ENCODE measurements around the gene IGLL5.

IGLL5 gene

DNA sequence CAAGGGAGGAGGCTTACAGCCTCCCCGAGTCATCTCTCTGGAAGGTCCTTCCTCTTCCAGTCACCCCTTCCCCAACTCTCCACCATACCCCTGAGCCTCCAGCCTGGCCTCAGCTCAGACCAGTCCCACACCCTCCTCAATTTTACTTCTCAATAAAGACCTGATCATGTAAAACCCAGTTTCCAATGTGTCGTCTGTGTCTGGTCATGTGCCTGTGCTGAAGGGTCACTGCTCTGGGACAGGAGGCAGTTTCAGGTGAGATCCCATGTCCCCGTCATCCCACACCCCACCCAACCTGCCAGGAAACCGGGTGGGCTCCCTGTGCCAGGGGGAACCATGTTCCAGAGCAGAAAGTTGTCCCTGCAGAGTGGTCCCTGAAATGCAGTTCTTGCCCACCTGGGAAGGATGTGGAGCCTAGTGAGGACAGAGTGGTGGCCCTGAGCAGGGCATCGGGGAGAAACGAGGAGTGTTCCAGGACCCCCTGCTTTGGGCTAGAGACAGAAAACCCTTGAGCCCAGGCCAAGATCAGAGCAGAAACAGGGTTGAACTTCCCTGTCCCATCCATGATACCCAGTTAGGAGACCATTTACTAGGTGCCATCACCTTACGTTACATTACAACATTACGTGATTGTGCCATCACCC lies 19.4 kb downstream of the IGLL5 start:
- TF ChIP-seq CTCF (IDR thresholded peaks at IDR 0.05) = no peak
- no peaks in the 10 kb centered on the region for H3K9me3 ChIP-seq
- no peak overlapping the region for H3K27ac ChIP-seq
- peaks cover 4% of the 10 kb centered on the region for H3K27me3 ChIP-seq
- no peaks in the 10 kb centered on the region for H3K4me1 ChIP-seq (ENCODE audit: control insufficient read depth in 1 of 2, insufficient read depth in 1 of 2, low read depth in 1 of 2, low read length in 1 of 2)
- no peak overlapping the region for H3K4me3 ChIP-seq (ENCODE audit: low read depth in 1 of 2, low read length in 1 of 2)
- H3K36me3 ChIP-seq = no peaks in the 10 kb centered on the region

DNA sequence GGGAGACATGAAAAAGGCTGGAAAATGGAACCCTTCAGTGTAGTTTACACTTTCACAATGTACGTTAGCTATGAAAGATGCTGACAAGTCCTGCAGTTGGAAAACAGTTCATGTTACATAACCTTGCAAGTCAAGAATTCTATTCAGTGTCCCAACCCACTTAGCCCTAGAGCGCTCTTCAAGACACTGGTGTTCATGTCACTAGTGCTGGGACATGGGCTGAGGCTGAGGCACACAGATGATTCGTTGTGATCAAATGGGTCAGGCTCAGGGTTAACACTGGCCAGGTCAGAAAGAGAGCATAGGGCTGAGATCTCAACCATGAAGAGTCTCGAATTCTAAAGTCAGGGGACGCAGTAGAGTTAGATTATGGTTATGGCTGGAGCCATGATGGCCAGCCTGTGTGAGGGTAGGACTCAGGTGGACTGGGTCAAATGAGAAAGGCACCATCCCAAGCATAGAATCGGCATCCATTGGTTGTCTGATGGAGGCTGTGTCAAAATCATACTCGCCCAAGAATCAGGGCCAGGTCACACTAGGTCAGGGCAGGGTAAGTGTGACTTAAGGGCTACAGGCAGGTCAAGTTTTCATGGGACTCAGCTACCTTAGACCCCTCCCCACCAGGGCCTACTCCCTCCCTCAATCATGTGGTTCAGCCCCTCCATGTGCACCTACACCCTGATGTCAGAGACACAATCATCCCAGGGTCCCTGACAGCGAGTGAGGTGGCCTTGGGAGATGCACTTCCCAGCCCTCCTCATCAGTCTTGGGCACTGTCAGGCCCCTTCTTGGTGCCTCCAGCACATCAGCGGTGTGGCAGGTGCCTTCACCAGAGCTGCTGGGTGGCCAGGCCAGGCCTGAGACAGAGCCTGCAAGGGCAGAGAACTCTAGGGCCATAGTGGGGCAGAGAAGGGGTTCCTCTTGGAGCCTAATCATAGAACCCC lies 20.2 kb downstream of the IGLL5 start:
- no peaks in the 10 kb centered on the region for H3K36me3 ChIP-seq
- no peaks in the 10 kb centered on the region for H3K4me1 ChIP-seq (ENCODE audit: control insufficient read depth in 1 of 2, insufficient read depth in 1 of 2, low read depth in 1 of 2, low read length in 1 of 2)
- no peak overlapping the region for H3K4me3 ChIP-seq (ENCODE audit: low read depth in 1 of 2, low read length in 1 of 2)
- H3K27ac ChIP-seq = no peak overlapping the region
- no peak for TF ChIP-seq CTCF (IDR thresholded peaks at IDR 0.05)
- H3K27me3 ChIP-seq = peaks cover 4% of the 10 kb centered on the region
- no peaks in the 10 kb centered on the region for H3K9me3 ChIP-seq

DNA sequence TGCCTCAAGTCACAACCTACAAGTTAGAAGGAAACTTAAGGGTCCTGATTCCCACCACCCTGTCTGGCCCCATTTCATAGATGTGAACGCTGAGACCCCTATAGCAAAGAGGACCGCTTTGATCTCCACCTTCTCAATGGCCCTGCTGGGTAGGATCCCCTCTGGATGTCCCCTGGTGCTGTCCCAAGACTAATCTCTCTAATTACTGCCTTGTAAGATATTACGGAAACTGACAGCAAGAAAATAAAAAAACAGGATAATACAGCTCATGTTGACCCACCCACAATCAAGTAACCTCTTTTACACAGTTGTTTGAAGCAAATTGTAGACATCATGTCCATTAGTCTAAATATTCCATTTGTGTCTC lies 20.9 kb downstream of the IGLL5 start:
- Histone ChIP-seq H3K27ac (no peak overlapping the region), H3K9me3 (no peaks in the 10 kb centered on the region), H3K36me3 (no peaks in the 10 kb centered on the region), H3K27me3 (peaks cover 4% of the 10 kb centered on the region), H3K4me1 (ENCODE audit: control insufficient read depth in 1 of 2, insufficient read depth in 1 of 2, low read depth in 1 of 2, low read length in 1 of 2) (no peaks in the 10 kb centered on the region), H3K4me3 (ENCODE audit: low read depth in 1 of 2, low read length in 1 of 2) (no peak overlapping the region)
- no peak for TF ChIP-seq CTCF (IDR thresholded peaks at IDR 0.05)

DNA sequence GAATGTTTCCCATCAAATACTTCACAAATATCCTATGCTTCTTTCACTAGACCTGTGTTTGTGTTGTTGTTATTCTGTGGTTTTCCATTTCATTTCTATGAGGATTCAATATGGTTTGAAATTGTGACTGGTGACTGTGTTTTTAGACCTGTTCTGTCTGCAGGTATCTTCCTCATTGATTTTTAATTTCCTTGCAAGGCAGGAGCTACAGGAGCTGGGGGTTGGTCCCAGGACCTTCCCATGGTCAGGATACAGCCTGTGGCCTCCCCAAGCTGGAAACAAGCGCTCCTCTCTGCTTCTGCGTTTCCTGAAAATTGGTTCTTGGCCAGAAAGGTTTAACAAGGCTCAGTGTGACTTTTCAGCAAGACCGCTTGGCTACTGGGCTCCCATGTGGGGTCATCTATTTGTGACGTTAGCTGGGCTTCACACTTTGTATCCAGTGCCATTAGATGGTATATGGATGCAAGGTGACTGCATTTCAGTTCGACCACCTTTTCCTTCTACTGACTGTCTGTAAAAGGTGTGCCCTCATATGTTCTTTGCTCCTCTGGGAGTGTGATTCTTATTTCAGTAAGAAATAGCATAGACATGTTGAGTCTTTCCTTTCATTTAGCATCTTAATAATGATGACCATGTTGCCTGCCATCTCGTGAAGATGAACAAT lies 21.5 kb downstream of the IGLL5 start:
- no peak for TF ChIP-seq CTCF (IDR thresholded peaks at IDR 0.05)
- Histone ChIP-seq H3K9me3 (no peaks in the 10 kb centered on the region), H3K4me1 (ENCODE audit: control insufficient read depth in 1 of 2, insufficient read depth in 1 of 2, low read depth in 1 of 2, low read length in 1 of 2) (no peaks in the 10 kb centered on the region), H3K27ac (no peak overlapping the region), H3K4me3 (ENCODE audit: low read depth in 1 of 2, low read length in 1 of 2) (no peak overlapping the region), H3K36me3 (no peaks in the 10 kb centered on the region), H3K27me3 (peaks cover 4% of the 10 kb centered on the region)

DNA sequence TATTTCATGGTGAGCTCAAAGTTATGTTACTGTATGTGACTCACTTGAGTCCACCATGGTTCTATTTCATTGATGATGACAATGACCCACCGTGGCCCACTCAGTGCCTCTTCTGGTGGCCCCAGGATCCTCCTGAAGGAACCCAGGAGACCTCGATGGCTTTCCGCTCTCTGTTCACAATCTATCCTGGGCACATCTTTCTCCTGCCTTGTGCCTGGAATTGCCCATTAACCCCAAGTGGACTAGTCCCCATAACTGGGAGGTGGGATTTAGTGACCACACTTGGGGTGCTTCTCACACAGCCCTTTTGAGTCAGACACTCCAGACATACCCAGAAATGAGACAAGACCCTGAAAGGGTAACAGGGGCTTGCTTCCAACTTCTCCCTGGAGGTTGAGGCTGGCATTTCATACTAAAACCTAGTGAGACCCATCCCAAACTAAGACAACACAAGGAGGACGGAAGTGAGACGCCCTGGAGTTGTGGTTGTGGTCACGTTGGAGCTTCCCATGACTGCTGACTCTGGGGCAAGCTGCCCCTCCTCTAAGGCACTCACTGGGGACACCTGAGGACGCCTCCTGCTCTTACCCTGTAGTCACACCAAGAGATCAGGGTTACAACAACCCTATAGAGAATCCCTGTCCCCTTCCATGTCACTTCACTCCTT lies 22.1 kb downstream of the IGLL5 start:
- Histone ChIP-seq H3K27ac (no peak overlapping the region), H3K36me3 (no peaks in the 10 kb centered on the region), H3K4me1 (ENCODE audit: control insufficient read depth in 1 of 2, insufficient read depth in 1 of 2, low read depth in 1 of 2, low read length in 1 of 2) (no peaks in the 10 kb centered on the region), H3K4me3 (ENCODE audit: low read depth in 1 of 2, low read length in 1 of 2) (no peak overlapping the region), H3K27me3 (peaks cover 4% of the 10 kb centered on the region), H3K9me3 (no peaks in the 10 kb centered on the region)
- TF ChIP-seq CTCF (IDR thresholded peaks at IDR 0.05) = no peak
